GM06990 (cell line): Measurements from ENCODE around the gene NIT1.

Experiments used
- DNase-seq: peaks from one replicate; pipeline ENCODE4 v3.0.0-alpha.2; 2011; ENCODE audit not compliant: insufficient read length; ENCODE audit errors: extremely low read depth
- H3K27me3 ChIP-seq: replicated peaks from 2 replicates; pipeline ENCODE4 v1.6.0; 2011; ENCODE audit warnings: low read length; ENCODE audit not compliant: control insufficient read depth, insufficient read depth
- H3K36me3 ChIP-seq: 2 replicates; pipeline ENCODE4 v1.5.1; 2011; ENCODE audit warnings: low read length; ENCODE audit not compliant: control insufficient read depth, insufficient read depth
- H3K4me3 ChIP-seq: replicated peaks from 2 replicates; pipeline ENCODE4 v1.5.1; 2011; ENCODE audit warnings: low read depth, mild to moderate bottlenecking, control low read depth, low read length
- TF ChIP-seq, protein P1 (sequence below): IDR thresholded peaks from 2 replicates; pipeline ENCODE4 v1.5.1; 2011; ENCODE audit warnings: low read length, control low read depth, mild to moderate bottlenecking, inconsistent platforms; ENCODE audit not compliant: insufficient read depth, poor library complexity, severe bottlenecking

NIT1 gene

DNA sequence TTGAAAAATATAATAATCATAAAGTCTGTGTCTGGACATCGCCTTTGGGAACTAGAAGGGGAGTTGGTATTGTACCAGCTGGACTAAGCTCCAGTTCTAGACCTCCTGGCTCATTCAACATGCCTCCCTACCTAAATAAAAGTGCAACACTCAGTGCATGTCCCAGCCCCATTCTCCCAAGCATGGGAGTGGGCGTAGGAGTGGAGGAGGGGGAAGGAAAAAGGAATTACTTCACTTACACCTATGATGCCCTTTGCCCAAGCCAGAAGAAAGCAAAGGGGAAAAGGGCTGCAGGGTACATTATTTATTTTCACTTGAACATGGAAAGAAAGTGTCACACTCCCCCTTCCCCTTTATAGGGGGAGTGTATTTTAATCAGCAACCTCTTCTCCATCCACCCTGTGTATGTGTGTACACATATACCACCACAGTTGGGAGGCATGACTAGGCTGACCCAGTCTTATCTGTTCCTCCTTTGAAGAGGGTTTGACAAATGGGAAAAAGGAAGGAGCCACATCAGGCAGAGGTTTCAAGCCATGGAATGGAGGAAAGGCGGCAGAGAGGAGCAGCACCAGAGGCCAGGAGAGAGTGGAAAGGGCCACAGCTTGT is 3.2 kb downstream of the NIT1 start:
- H3K27me3 ChIP-seq: no peaks in the 10 kb centered on the region
- TF ChIP-seq, protein P1, sequence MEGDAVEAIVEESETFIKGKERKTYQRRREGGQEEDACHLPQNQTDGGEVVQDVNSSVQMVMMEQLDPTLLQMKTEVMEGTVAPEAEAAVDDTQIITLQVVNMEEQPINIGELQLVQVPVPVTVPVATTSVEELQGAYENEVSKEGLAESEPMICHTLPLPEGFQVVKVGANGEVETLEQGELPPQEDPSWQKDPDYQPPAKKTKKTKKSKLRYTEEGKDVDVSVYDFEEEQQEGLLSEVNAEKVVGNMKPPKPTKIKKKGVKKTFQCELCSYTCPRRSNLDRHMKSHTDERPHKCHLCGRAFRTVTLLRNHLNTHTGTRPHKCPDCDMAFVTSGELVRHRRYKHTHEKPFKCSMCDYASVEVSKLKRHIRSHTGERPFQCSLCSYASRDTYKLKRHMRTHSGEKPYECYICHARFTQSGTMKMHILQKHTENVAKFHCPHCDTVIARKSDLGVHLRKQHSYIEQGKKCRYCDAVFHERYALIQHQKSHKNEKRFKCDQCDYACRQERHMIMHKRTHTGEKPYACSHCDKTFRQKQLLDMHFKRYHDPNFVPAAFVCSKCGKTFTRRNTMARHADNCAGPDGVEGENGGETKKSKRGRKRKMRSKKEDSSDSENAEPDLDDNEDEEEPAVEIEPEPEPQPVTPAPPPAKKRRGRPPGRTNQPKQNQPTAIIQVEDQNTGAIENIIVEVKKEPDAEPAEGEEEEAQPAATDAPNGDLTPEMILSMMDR: no peak
- no peak overlapping the region for H3K4me3 ChIP-seq
- no peak for DNase-seq
- peaks cover 28% of the 10 kb centered on the region for H3K36me3 ChIP-seq

DNA sequence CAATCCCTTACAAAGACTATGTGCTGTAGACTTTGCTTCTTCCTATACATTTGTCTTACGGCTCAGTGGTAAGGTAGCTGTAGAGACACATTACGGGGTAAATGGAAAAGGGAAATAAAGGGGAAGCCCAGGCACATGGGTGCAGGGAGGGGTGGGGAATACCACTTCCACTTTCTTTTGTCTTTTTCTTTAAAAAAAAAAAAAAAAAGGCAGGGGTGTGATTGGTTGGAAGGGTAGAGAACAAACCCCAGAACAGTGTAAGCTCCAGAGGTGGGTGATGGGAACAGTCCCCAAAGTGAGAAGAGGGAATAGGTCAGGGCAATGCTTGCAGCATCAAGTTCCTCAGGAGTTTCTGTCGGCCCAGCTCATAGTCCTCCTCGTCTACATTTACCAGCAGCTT is 3.9 kb downstream of the NIT1 start:
- no peak overlapping the region for H3K4me3 ChIP-seq
- no peaks in the 10 kb centered on the region for H3K27me3 ChIP-seq
- TF ChIP-seq, protein P1: no peak
- no peak for DNase-seq
- peaks cover 30% of the 10 kb centered on the region for H3K36me3 ChIP-seq

DNA sequence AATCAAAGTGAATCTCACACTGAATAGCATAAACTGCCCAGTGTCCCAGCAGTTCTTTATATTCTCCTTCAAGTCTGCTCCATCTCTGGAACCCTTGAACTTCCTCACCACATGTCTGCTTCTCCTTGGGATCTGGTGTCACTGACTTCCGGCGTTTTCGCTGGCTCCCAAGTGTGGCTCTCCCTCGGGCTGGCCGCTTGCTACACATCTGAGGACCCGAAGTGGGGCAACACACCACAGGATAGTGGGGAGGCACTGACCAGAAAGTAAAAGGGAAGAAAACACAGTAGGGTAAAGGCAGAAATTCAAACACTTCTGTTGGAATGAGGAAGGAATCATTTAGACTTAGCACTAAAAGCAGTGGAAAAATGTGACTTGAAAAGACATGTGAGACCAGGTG is 5.1 kb downstream of the NIT1 start:
- Histone ChIP-seq H3K36me3 (peaks cover 30% of the 10 kb centered on the region), H3K4me3 (no peak overlapping the region), H3K27me3 (no peaks in the 10 kb centered on the region)
- TF ChIP-seq, protein P1: no peak
- no peak for DNase-seq

DNA sequence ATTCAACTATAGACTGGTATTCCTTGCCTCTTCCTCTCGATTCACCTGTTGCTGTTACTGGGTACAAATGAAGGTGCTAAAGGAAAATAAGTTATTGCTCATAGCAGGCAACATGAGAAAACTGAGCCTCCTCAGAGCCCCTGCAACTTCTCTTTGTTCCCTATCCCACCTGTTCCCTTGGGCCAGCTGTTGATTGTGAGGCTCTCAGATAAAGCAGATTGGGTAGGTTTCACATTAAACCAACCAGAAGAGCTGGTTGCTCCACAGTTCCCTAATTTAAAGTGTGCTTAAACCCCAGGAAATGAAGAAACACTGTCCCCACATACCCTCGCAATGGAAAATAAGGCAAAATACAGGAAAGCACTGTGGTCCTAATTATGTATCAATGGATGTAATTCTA is 9.7 kb downstream of the NIT1 start:
- TF ChIP-seq, protein P1: no peak
- H3K4me3 ChIP-seq: no peak overlapping the region
- no peaks in the 10 kb centered on the region for H3K27me3 ChIP-seq
- peaks cover 16% of the 10 kb centered on the region for H3K36me3 ChIP-seq
- no peak for DNase-seq

DNA sequence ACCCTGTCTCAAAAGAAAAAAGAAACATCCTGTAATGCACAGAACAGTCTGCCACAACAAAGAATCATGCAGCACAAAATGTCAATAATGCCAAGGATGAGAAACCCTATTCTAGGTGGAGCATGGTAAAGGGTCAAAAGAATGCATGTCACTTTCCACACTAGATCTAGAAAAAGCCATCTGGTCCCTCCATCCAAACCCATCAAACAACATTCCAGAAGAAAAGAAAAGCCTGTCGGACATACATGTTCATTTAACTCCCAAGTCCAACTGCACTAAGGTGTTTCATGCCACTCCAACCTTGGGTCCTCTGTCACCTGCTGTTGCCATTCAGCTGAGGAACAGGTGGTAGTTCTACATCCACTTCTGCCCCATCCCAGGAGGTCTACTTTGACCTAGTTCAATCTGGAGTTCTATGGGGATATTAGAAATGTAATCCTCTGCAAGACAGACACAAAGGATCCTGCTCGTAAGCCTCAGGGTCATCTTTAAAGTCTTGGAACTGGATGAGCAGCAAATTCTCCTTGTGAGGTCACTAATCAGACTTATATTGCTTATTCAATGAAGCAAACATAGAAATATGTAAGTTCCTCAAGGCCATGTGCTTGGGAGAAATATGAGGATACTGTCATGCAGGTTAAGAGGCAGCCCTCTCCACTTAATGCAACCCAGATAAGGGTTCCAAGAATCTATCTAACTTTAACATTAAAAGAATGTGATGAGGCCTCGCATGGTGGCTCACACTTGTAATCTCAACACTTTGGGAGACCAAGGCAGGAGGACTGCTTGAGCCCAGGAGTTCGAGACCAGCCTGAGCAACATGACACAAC is 10.9 kb downstream of the NIT1 start:
- Histone ChIP-seq H3K27me3 (no peaks in the 10 kb centered on the region), H3K36me3 (peaks cover 9% of the 10 kb centered on the region), H3K4me3 (no peak overlapping the region)
- DNase-seq: no peak
- TF ChIP-seq, protein P1: no peak
